WERI-Rb-1 (cell line): ENCODE results near the gene NINJ2.
"Not testable (repeated sequence)": the region's sequence is repeated elsewhere in the genome, so short reads cannot be mapped to it uniquely, and the experiment has no call there.

Source experiments
- DNase-seq: peaks from one replicate; pipeline ENCODE4 v3.0.0-alpha.2; 2020
- H3K27ac ChIP-seq: fragments of 250-450 bp; sonication (Bioruptor Pico); 2 replicates; pipeline ENCODE4 v1.5.1; 2020; ENCODE audit warnings: mild to moderate bottlenecking, moderate library complexity
- H3K27me3 ChIP-seq: fragments of 250-450 bp; sonication (Bioruptor Pico); 2 replicates; pipeline ENCODE4 v1.5.1; 2021; ENCODE audit warnings: mild to moderate bottlenecking, low read depth, moderate library complexity; ENCODE audit not compliant: insufficient read depth, severe bottlenecking
- H3K36me3 ChIP-seq: fragments of 250-450 bp; sonication (Bioruptor Pico); 2 replicates; pipeline ENCODE4 v1.5.1; 2020; ENCODE audit warnings: mild to moderate bottlenecking, moderate library complexity
- H3K4me3 ChIP-seq: 2 replicates; pipeline ENCODE4 v1.5.1; 2011; ENCODE audit warnings: low read depth, mild to moderate bottlenecking, control low read depth, low read length
- H3K9me3 ChIP-seq: fragments of 250-450 bp; sonication (Bioruptor Pico); 2 replicates; pipeline ENCODE4 v1.5.1; 2021; ENCODE audit warnings: mild to moderate bottlenecking, moderate library complexity; ENCODE audit not compliant: severe bottlenecking
- CTCF ChIP-seq: IDR thresholded peaks from 2 replicates; pipeline ENCODE4 v1.5.1; 2011; ENCODE audit warnings: low read depth, mild to moderate bottlenecking, control low read depth, inconsistent platforms, low read length

NINJ2 gene

GRCh38 chr12:642633-643474 lies 20.4 kb downstream of the NINJ2 start:
- no peaks in the 10 kb centered on the region for H3K27me3 ChIP-seq
- TF ChIP-seq CTCF = peak; percentile 47; the same call in 1 of the 2 replicates
- no peaks in the 10 kb centered on the region for H3K36me3 ChIP-seq
- H3K27ac ChIP-seq = peak overlapping the region; percentile 73
- DNase-seq = peak; percentile 74
- peak overlapping the region; percentile 51 for H3K4me3 ChIP-seq
- H3K9me3 ChIP-seq = peaks cover 3% of the 10 kb centered on the region

DNA sequence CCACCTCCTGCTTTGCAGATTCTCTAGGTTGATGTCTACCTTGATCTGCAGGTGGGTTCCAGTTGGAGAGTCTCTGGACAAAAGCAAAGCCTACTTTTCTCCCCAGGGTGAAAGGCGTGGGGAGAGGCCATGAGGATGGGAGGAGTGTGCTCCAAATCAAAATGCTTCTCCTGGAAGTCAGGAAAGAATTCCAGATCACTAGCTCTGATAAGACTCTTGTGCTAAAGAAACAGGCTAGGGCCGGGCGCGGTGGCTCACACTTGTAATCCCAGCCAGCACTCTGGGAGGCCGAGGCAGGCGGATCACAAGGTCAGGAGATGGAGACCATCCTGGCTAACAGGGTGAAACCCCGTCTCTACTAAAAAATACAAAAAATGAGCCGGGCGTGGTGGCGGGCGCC lies 21.9 kb downstream of the NINJ2 start:
- H3K36me3 ChIP-seq, DNase-seq, H3K27ac ChIP-seq, H3K27me3 ChIP-seq, H3K9me3 ChIP-seq, H3K4me3 ChIP-seq: not testable (repeated sequence)

- no peak for TF ChIP-seq CTCF
- no peaks in the 10 kb centered on the region for H3K27me3 ChIP-seq
- H3K27ac ChIP-seq = no peak overlapping the region
Measured at GRCh38 chr12:640773-641172, 22.5 kb downstream of the NINJ2 start.

DNA sequence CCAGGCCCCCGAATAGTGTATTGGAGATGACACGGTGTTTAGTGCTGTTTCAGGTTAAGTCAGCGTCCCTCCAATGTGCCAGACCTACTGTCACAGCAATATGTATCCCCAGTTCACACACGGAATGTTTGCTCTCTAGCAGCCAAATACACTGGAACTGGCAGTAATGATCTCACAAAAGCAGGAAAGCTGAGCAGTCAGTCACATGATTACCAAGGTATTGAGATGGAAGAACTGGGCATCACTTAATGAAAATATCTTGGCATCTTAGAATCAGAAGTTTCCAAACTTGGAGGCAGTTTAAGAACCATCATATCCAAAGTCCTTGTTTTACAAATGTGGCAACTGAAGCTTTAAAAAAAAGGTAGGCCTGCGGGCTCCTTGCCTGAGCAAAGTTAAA lies 23.3 kb downstream of the NINJ2 start:
- TF ChIP-seq CTCF = no peak
- no peak overlapping the region for H3K4me3 ChIP-seq
- DNase-seq = no peak

More at GRCh38 chr12:640773-641172, 22.5 kb downstream of the NINJ2 start:
- Histone ChIP-seq H3K9me3 (peaks cover 3% of the 10 kb centered on the region), H3K4me3 (no peak overlapping the region), H3K36me3 (no peaks in the 10 kb centered on the region)
- DNase-seq = no peak

GRCh38 chr12:639566-639965 lies 23.7 kb downstream of the NINJ2 start:
- no peak overlapping the region for H3K4me3 ChIP-seq
- peaks cover 3% of the 10 kb centered on the region for H3K9me3 ChIP-seq
- TF ChIP-seq CTCF = no peak
- H3K36me3 ChIP-seq = no peaks in the 10 kb centered on the region
- no peak for DNase-seq
- H3K27me3 ChIP-seq = no peaks in the 10 kb centered on the region
- no peak overlapping the region for H3K27ac ChIP-seq

More for the DNA sequence above, 23.3 kb downstream of the NINJ2 start:
- Histone ChIP-seq H3K27me3 (no peaks in the 10 kb centered on the region), H3K9me3 (peaks cover 3% of the 10 kb centered on the region), H3K27ac (no peak overlapping the region), H3K36me3 (no peaks in the 10 kb centered on the region)

- Histone ChIP-seq H3K4me3 (no peak overlapping the region), H3K27me3 (no peaks in the 10 kb centered on the region), H3K36me3 (no peaks in the 10 kb centered on the region), H3K9me3 (peaks cover 3% of the 10 kb centered on the region), H3K27ac (no peak overlapping the region)
- no peak for TF ChIP-seq CTCF
- DNase-seq = no peak
Measured at GRCh38 chr12:638953-639557, 24.2 kb downstream of the NINJ2 start.
